GM19452 (cell line): ENCODE measurements around the gene CD300H.

Experiments used
- ATAC-seq: cut with Tn5 transposase; IDR thresholded peaks from one replicate; pipeline ENCODE4 v1.9.1; 2021; ENCODE audit not compliant: unreplicated experiment

Gene CD300H

GRCh38 chr17:74552037-74552436 is 15.3 kb downstream of the CD300H start:
- no peak for ATAC-seq

- ATAC-seq: no peak
Measured at GRCh38 chr17:74550602-74551001, 16.7 kb downstream of the CD300H start.

GRCh38 chr17:74549343-74549742 is 18.0 kb downstream of the CD300H start:
- ATAC-seq: no peak

- no peak for ATAC-seq
Measured at GRCh38 chr17:74547736-74548135, 19.6 kb downstream of the CD300H start.

GRCh38 chr17:74547264-74547663 is 20.0 kb downstream of the CD300H start:
- ATAC-seq: no peak

GRCh38 chr17:74546586-74546985 is 20.7 kb downstream of the CD300H start:
- ATAC-seq: no peak

- no peak for ATAC-seq
Measured at GRCh38 chr17:74545843-74546230, 21.5 kb downstream of the CD300H start, which contains the start of gene CD300C. TSS of gene CD300C (minus strand) at chr17:74546115. CDS start at chr17:74545782, 333 bp downstream.

- ATAC-seq: no peak
Measured at GRCh38 chr17:74544991-74545842, 22.1 kb downstream of the CD300H start.

GRCh38 chr17:74543891-74544760 is 23.2 kb downstream of the CD300H start:
- no peak for ATAC-seq

GRCh38 chr17:74543406-74543805 is 23.9 kb downstream of the CD300H start:
- ATAC-seq: no peak

GRCh38 chr17:74542727-74543383 is 24.5 kb downstream of the CD300H start:
- ATAC-seq: no peak

- ATAC-seq: no peak
Measured at GRCh38 chr17:74542166-74542565, 25.1 kb downstream of the CD300H start.

GRCh38 chr17:74541176-74542111 is 25.9 kb downstream of the CD300H start:
- ATAC-seq: no peak

- no peak for ATAC-seq
Measured at GRCh38 chr17:74539281-74539820, 28.0 kb downstream of the CD300H start.

- no peak for ATAC-seq
Measured at GRCh38 chr17:74536890-74537289, 30.4 kb downstream of the CD300H start.

GRCh38 chr17:74532115-74532514 is 35.2 kb downstream of the CD300H start:
- no peak for ATAC-seq

GRCh38 chr17:74531231-74531761 is 36.0 kb downstream of the CD300H start, which contains the start of gene CD300LB:
TSS of gene CD300LB (minus strand) at chr17:74531475. CDS start at chr17:74531350, 125 bp downstream.
- ATAC-seq: no peak

- no peak for ATAC-seq
Measured at GRCh38 chr17:74530831-74531150, 36.5 kb downstream of the CD300H start.

- ATAC-seq: no peak
Measured at GRCh38 chr17:74529243-74529642, 38.1 kb downstream of the CD300H start.
